ENCODE data around the gene TMEM97.

GRCh38 chr17:28363776-28364650 is 45.0 kb downstream of the TMEM97 start:
- TF ChIP-seq, protein P1, sequence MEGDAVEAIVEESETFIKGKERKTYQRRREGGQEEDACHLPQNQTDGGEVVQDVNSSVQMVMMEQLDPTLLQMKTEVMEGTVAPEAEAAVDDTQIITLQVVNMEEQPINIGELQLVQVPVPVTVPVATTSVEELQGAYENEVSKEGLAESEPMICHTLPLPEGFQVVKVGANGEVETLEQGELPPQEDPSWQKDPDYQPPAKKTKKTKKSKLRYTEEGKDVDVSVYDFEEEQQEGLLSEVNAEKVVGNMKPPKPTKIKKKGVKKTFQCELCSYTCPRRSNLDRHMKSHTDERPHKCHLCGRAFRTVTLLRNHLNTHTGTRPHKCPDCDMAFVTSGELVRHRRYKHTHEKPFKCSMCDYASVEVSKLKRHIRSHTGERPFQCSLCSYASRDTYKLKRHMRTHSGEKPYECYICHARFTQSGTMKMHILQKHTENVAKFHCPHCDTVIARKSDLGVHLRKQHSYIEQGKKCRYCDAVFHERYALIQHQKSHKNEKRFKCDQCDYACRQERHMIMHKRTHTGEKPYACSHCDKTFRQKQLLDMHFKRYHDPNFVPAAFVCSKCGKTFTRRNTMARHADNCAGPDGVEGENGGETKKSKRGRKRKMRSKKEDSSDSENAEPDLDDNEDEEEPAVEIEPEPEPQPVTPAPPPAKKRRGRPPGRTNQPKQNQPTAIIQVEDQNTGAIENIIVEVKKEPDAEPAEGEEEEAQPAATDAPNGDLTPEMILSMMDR (IDR thresholded peaks at IDR 0.05) = no peak
- TF ChIP-seq POLR2AphosphoS5 (IDR thresholded peaks at IDR 0.05) = no peak
